ENCODE data around the gene CARMIL1.

The CARMIL1 gene

DNA sequence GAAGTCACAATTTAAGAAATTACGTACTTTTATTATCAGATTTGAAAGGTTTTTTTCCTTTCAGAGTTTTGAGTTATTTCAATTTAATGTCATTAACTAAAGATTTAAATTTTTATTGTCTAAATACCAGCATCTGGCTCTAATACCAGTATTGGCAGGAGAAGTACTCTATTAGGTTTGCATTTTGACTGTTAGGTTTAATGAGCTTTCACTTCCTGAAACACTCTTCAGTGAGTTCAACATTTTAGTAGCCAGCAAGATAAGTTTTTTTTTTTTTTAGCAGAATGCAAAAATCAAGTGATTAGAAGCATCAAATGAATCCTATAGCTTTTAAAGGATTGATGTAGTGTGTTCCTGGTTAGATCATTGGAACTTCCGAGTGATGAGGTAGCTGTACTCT is 338.8 kb downstream of the CARMIL1 start:
- DNase-seq (ENCODE audit: low spot score): peak; percentile 40
- in situ Hi-C loops (cut with MboI; ENCODE audit: low sequenced_read_pairs, unreplicated experiment): loop anchor here (25.0 kb wide), 1 partner anchor 756 kb away; no protein-coding TSS in a partner anchor

GRCh38 chr6:25619217-25619616 is 340.0 kb downstream of the CARMIL1 start:
- no peak for TF ChIP-seq CTCF (IDR thresholded peaks at IDR 0.05; ENCODE audit: borderline replicate concordance, control extremely low read depth, extremely low read depth, insufficient read depth, missing control alignments)
- DNase-seq (ENCODE audit: low spot score): no peak
- in situ Hi-C loops (cut with MboI; ENCODE audit: low sequenced_read_pairs, unreplicated experiment): loop anchor here (25.0 kb wide), 1 partner anchor 757 kb away; no protein-coding TSS in a partner anchor

More for the DNA sequence above, 338.8 kb downstream of the CARMIL1 start:
- no peak for TF ChIP-seq CTCF (IDR thresholded peaks at IDR 0.05; ENCODE audit: borderline replicate concordance, control extremely low read depth, extremely low read depth, insufficient read depth, missing control alignments)

DNA sequence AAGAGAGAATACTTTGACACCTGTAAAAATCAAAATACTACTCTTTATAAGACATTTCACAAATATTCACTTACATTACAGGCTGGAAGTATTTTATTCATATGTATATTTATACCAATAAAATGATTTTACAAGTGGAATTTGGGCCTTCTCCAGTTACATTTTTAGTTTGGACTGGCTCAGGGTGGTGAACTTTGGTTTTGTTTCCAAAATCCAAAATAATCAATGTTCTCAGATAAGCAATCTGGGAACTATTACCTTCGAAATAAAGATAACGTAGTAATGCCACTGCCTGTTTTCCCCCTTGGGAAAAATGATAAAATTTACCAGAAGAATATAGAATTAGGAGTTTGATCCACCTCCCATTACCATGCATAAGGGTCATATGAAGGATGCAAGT is 341.2 kb downstream of the CARMIL1 start:
- DNase-seq (ENCODE audit: low spot score): no peak
- in situ Hi-C loops (cut with MboI; ENCODE audit: low sequenced_read_pairs, unreplicated experiment): loop anchor here (25.0 kb wide), 1 partner anchor 758 kb away; no protein-coding TSS in a partner anchor
- TF ChIP-seq CTCF (IDR thresholded peaks at IDR 0.05; ENCODE audit: borderline replicate concordance, control extremely low read depth, extremely low read depth, insufficient read depth, missing control alignments): no peak

- in situ Hi-C loops (cut with MboI; ENCODE audit: low sequenced_read_pairs, unreplicated experiment): loop anchor here (25.0 kb wide), 1 partner anchor 761 kb away; no protein-coding TSS in a partner anchor
- DNase-seq (ENCODE audit: low spot score): no peak
- TF ChIP-seq CTCF (IDR thresholded peaks at IDR 0.05; ENCODE audit: borderline replicate concordance, control extremely low read depth, extremely low read depth, insufficient read depth, missing control alignments): no peak
Observed at GRCh38 chr6:25623065-25623464, 343.9 kb downstream of the CARMIL1 start.

DNA sequence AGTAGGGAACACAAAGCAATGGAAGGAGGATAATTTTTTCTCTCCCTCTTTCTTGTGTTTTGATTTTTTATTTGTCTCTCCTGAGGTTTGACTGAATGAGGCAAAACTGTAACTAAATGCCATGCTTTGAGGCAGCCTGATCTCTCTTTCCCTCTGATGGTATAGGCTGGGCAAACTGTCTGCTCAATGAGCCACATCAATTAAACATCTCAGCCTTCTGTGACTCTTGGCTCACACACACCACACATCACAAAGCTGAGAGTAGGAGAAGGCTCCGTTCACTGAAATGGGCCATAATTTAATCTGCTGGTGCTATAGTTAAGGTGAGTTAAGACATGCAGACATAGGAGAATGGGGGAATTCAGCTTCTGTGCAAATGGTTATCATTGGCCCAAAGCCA is 344.7 kb downstream of the CARMIL1 start:
- no peak for DNase-seq (ENCODE audit: low spot score)
- TF ChIP-seq CTCF (IDR thresholded peaks at IDR 0.05; ENCODE audit: borderline replicate concordance, control extremely low read depth, extremely low read depth, insufficient read depth, missing control alignments): no peak
- in situ Hi-C loops (cut with MboI; ENCODE audit: low sequenced_read_pairs, unreplicated experiment): loop anchor here (25.0 kb wide), 1 partner anchor 762 kb away; no protein-coding TSS in a partner anchor

DNA sequence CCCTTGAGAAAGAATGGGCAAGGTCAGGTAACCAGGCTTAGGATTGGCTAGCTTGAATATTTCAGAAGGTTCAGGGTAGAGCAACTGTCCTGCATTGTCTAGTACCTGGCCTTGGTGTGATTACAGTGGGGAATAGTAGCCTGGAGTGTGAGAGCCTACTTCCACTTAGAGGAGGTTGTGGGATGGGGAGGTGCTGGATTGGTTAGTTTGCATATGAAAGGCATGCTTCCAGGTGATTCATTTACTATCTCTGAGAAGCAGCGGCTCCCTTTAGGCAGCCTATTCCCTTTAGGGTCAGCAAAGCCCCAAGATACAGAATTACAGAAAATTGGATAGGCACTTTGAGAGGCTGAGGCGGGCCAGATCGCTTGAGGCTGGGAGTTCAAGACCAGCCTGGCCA is 347.8 kb downstream of the CARMIL1 start:
- in situ Hi-C loops (cut with MboI; ENCODE audit: low sequenced_read_pairs, unreplicated experiment): no loop called here
- TF ChIP-seq CTCF (IDR thresholded peaks at IDR 0.05; ENCODE audit: borderline replicate concordance, control extremely low read depth, extremely low read depth, insufficient read depth, missing control alignments): no peak

More for the DNA sequence above, 347.8 kb downstream of the CARMIL1 start:
- DNase-seq (ENCODE audit: low spot score): no peak

Measured in GM13976 (cell line).